ENCODE results near the gene CNTN1. TPM values are rescaled to one million over a fixed set of nuclear protein-coding genes. Genes with fewer than 3 reads are reported as not detected.
A peak's percentile ranks its signal among the peaks of the same experiment; 100 is the strongest.

CNTN1 gene
- total and polyA plus RNA-seq, 2 of the 8 experiments (the other 6 are each of a cell fraction or from before 2014, with no cell fraction given): 7.2 to 21.8 TPM

DNA sequence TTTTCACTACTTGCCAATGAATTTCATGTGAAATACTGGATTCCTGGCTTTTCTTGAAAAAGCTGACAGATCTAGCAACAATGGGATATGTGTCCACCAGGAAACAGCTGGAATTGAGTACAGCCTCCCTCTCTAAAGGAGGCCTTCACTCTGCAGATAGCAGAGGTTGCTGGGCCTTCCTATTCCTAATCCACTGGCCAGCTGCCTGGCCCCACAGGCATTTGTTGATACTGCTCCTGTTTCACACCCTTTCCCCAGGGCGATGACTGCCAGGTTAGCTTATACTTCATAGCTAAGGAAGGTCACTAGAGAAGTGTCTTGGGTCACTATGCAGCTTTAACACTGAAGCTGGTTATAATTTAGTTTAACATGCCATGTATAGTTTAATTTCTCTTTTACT is 408.3 kb downstream of the CNTN1 start:
- WGBS, 2 experiments (ENCODE audit: extremely low coverage in 1 of 2, insufficient coverage in 1 of 2, insufficient read length in 1 of 2, insufficient replicate concordance in 2 of 2, low coverage in 1 of 2, low lambda C conversion rate in 2 of 2, missing lambda C conversion rate in 1 of 2): 93% methylated on average over 1 of the region's 1 CpG; no CpG with 5 or more reads in 1 of the 2 experiments
- Histone ChIP-seq H3K4me3 (ENCODE audit: extremely low read depth in 1 of 4, insufficient read depth in 2 of 4, low read depth in 3 of 4, low read length in 4 of 4) (no peak overlapping the region), H3K4me2 (ENCODE audit: insufficient read depth in 1 of 2, low read depth in 2 of 2, low read length in 2 of 2) (no peak overlapping the region), H2AK5ac (ENCODE audit: low read depth, low read length) (no peak overlapping the region), H2BK12ac (ENCODE audit: low read depth, low read length) (no peak overlapping the region), H2AFZ (ENCODE audit: low read length) (peak overlapping the region; percentile 70; the same call in 1 of the 2 replicates), H2BK5ac (ENCODE audit: low read depth, low read length) (no peak overlapping the region), H3K27me3 (replicated peaks in 1 of 4; ENCODE audit: control insufficient read depth in 3 of 4, extremely low read depth in 1 of 4, insufficient read depth in 3 of 4, low read length in 3 of 4) (no peaks in the 10 kb centered on the region), H4K91ac (replicated peaks; ENCODE audit: insufficient read length, low read length) (no peak overlapping the region), H3K23ac (ENCODE audit: insufficient read length) (no peak overlapping the region), H3K79me1 (ENCODE audit: low read depth, low read length) (no peaks in the 10 kb centered on the region), H4K8ac (ENCODE audit: extremely low read depth, insufficient read depth, low read length) (no peak overlapping the region), H3K9me3 (ENCODE audit: insufficient read depth in 2 of 2, low read depth in 1 of 2, low read length in 1 of 2) (no peaks in the 10 kb centered on the region), H4K20me1 (replicated peaks in 1 of 2; ENCODE audit: control insufficient read depth in 1 of 2, insufficient read depth in 2 of 2, low read length in 2 of 2) (no peaks in the 10 kb centered on the region), H2BK120ac (replicated peaks; ENCODE audit: low read depth, low read length) (no peak overlapping the region), H3K9ac (replicated peaks in 1 of 4; ENCODE audit: extremely low read depth in 1 of 4, low read depth in 3 of 4, low read length in 3 of 4) (no peak overlapping the region), H3K56ac (replicated peaks; ENCODE audit: insufficient read length, low read depth, low read length) (no peak overlapping the region), H3K79me2 (ENCODE audit: control insufficient read depth in 1 of 2, insufficient read depth in 2 of 2, low read length in 2 of 2) (no peaks in the 10 kb centered on the region), H3K18ac (ENCODE audit: extremely low read depth, low read length) (no peak overlapping the region), H3K14ac (ENCODE audit: insufficient read length) (no peak overlapping the region), H3K36me3 (ENCODE audit: control insufficient read depth in 2 of 4, insufficient read depth in 4 of 4, low read length in 3 of 4) (no peaks in the 10 kb centered on the region), H3K4me1 (replicated peaks in 1 of 4; ENCODE audit: control insufficient read depth in 3 of 4, insufficient read depth in 4 of 4, low read length in 3 of 4) (no peaks in the 10 kb centered on the region), H3K23me2 (ENCODE audit: low read depth, low read length) (no peaks in the 10 kb centered on the region; the same call in 1 of the 2 replicates), H3K27ac (ENCODE audit: low read depth, low read length) (no peak overlapping the region), H2BK20ac (ENCODE audit: low read length) (no peak overlapping the region), H3K4ac (replicated peaks; ENCODE audit: insufficient read length, low read depth, low read length) (no peak overlapping the region), H4K5ac (ENCODE audit: insufficient read length, low read depth, low read length) (no peak overlapping the region), H2BK15ac (ENCODE audit: low read length) (no peak overlapping the region)
- TF ChIP-seq YY1 (IDR thresholded peaks at IDR 0.05; ENCODE audit: low read depth, low read length) (no peak), GTF2F1 (IDR thresholded peaks at IDR 0.05; ENCODE audit: borderline replicate concordance, low read depth, low read length) (no peak), JUND (IDR thresholded peaks at IDR 0.05; ENCODE audit: low read length) (no peak)
- TF ChIP-seq, protein P1, sequence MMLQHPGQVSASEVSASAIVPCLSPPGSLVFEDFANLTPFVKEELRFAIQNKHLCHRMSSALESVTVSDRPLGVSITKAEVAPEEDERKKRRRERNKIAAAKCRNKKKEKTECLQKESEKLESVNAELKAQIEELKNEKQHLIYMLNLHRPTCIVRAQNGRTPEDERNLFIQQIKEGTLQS (IDR thresholded peaks at IDR 0.05; ENCODE audit: insufficient read depth, low read depth, low read length): no peak
- POLR2A ChIA-PET (ENCODE audit: partially characterized antibody): no interaction called here
- FAIRE-seq (no peak), DNase-seq (ENCODE audit: low read depth in 1 of 2, low spot score in 2 of 2) (no peak)
- CTCF ChIA-PET (ENCODE audit: partially characterized antibody): interaction anchor here (1.1 to 1.2 kb wide), 2 partner anchors 16 to 43 kb away, joined by 3 to 4 read pairs; no protein-coding TSS in a partner anchor

Data from H1 (cell line).